ENCODE data around the gene KCNJ15. TPM values are rescaled to one million over a fixed set of nuclear protein-coding genes. Genes with fewer than 3 reads are reported as not detected.
"Not testable (repeated sequence)": the region's sequence is repeated elsewhere in the genome, so short reads cannot be mapped to it uniquely, and the experiment has no call there.

The KCNJ15 gene
- total RNA-seq, 1 experiment from 2014 or later, result 0.13 TPM

- ATAC-seq (no peak), DNase-seq (ENCODE audit: low read depth, low spot score) (no peak)
- BruUV-seq (replicated peaks), result no TSS peak
- H3K4me1 ChIP-seq (ENCODE audit: control insufficient read depth, insufficient read depth, low read length), result no peaks in the 10 kb centered on the region
- POLR2A ChIA-PET, result interaction anchor here (0.7 kb wide), 1 partner anchor 341 kb away, joined by 5 read pairs; no protein-coding TSS in a partner anchor
- no peak overlapping the region for H3K4me3 ChIP-seq (ENCODE audit: low read depth in 2 of 2, low read length in 2 of 2)
- H3K27me3 ChIP-seq (ENCODE audit: control insufficient read depth, insufficient read depth, low read length), result no peaks in the 10 kb centered on the region
- H3K9me3 ChIP-seq (ENCODE audit: control insufficient read depth, insufficient read depth, low read depth, low read length), result peaks cover 3% of the 10 kb centered on the region; the same call in 1 of the 2 replicates
- CTCF ChIA-PET, result no interaction called here
- TF ChIP-seq POLR2AphosphoS5 (IDR thresholded peaks at IDR 0.05; ENCODE audit: low read depth, low read length) (no peak), SIN3A (IDR thresholded peaks at IDR 0.05; ENCODE audit: borderline replicate concordance, insufficient read depth, low read depth, low read length) (no peak), TCF7L2 (IDR thresholded peaks at IDR 0.05; ENCODE audit: low read depth, low read length) (no peak), REST (IDR thresholded peaks at IDR 0.05; ENCODE audit: insufficient read depth in 1 of 2, low read depth in 2 of 2, low read length in 1 of 2) (no peak), CTCF (IDR thresholded peaks at IDR 0.05) (no peak)
- intact Hi-C loops (cut with micrococcal nuclease; ENCODE audit: unreplicated experiment) (no loop called here), in situ Hi-C loops (cut with HindIII; ENCODE audit: low pct_unique_long_range_greater_than_20kb, low sequenced_read_pairs) (no loop called here)
- H3K36me3 ChIP-seq (ENCODE audit: control insufficient read depth, insufficient read depth, low read length), result no peaks in the 10 kb centered on the region
- H3K27ac ChIP-seq (ENCODE audit: low read length), result no peak overlapping the region
These were observed 22.2 kb upstream of the KCNJ15 start for GRCh38 chr21:38234395-38235142.

GRCh38 chr21:38235251-38235650, 21.5 kb upstream of the KCNJ15 start:
- intact Hi-C loops (cut with micrococcal nuclease; ENCODE audit: unreplicated experiment); H3K4me1 ChIP-seq (ENCODE audit: control insufficient read depth, insufficient read depth, low read length); in situ Hi-C loops (cut with HindIII; ENCODE audit: low pct_unique_long_range_greater_than_20kb, low sequenced_read_pairs); H3K4me3 ChIP-seq (ENCODE audit: low read depth in 2 of 2, low read length in 2 of 2); DNase-seq (ENCODE audit: low read depth, low spot score); BruUV-seq (replicated peaks); H3K27me3 ChIP-seq (ENCODE audit: control insufficient read depth, insufficient read depth, low read length); H3K27ac ChIP-seq (ENCODE audit: low read length); CTCF ChIA-PET; H3K9me3 ChIP-seq (ENCODE audit: control insufficient read depth, insufficient read depth, low read depth, low read length); H3K36me3 ChIP-seq (ENCODE audit: control insufficient read depth, insufficient read depth, low read length); ATAC-seq: not testable (repeated sequence)
- POLR2A ChIA-PET, result interaction anchor here (0.7 kb wide), 1 partner anchor 342 kb away, joined by 5 read pairs; no protein-coding TSS in a partner anchor

GRCh38 chr21:38236232-38236631, 20.6 kb upstream of the KCNJ15 start:
- Histone ChIP-seq H3K27me3 (ENCODE audit: control insufficient read depth, insufficient read depth, low read length) (no peaks in the 10 kb centered on the region), H3K27ac (ENCODE audit: low read length) (no peak overlapping the region), H3K9me3 (ENCODE audit: control insufficient read depth, insufficient read depth, low read depth, low read length) (no peaks in the 10 kb centered on the region), H3K4me3 (ENCODE audit: low read depth in 2 of 2, low read length in 2 of 2) (no peak overlapping the region), H3K4me1 (ENCODE audit: control insufficient read depth, insufficient read depth, low read length) (no peaks in the 10 kb centered on the region), H3K36me3 (ENCODE audit: control insufficient read depth, insufficient read depth, low read length) (no peaks in the 10 kb centered on the region)
- in situ Hi-C loops (cut with HindIII; ENCODE audit: low pct_unique_long_range_greater_than_20kb, low sequenced_read_pairs), result no loop called here
- POLR2A ChIA-PET, result no interaction called here
- CTCF ChIA-PET, result no interaction called here
- intact Hi-C loops (cut with micrococcal nuclease; ENCODE audit: unreplicated experiment), result no loop called here
- TF ChIP-seq CTCF (IDR thresholded peaks at IDR 0.05) (no peak), REST (IDR thresholded peaks at IDR 0.05; ENCODE audit: insufficient read depth in 1 of 2, low read depth in 2 of 2, low read length in 1 of 2) (no peak), TCF7L2 (IDR thresholded peaks at IDR 0.05; ENCODE audit: low read depth, low read length) (no peak), POLR2AphosphoS5 (IDR thresholded peaks at IDR 0.05; ENCODE audit: low read depth, low read length) (no peak), SIN3A (IDR thresholded peaks at IDR 0.05; ENCODE audit: borderline replicate concordance, insufficient read depth, low read depth, low read length) (no peak)
- BruUV-seq (replicated peaks), result no TSS peak
- ATAC-seq (no peak), DNase-seq (ENCODE audit: low read depth, low spot score) (no peak)
